NCI-H524 treated with DMSO at 0.1 percent for 48 hours (cell line): ENCODE results near the gene GFRA4.
"Not testable (repeated sequence)": the region's sequence is repeated elsewhere in the genome, so short reads cannot be mapped to it uniquely, and the experiment has no call there.

ENCODE experiments used
- DNase-seq: peaks from one replicate; lab custom pipeline; 2025; lab: John Stamatoyannopoulos, UW

The GFRA4 gene

DNA sequence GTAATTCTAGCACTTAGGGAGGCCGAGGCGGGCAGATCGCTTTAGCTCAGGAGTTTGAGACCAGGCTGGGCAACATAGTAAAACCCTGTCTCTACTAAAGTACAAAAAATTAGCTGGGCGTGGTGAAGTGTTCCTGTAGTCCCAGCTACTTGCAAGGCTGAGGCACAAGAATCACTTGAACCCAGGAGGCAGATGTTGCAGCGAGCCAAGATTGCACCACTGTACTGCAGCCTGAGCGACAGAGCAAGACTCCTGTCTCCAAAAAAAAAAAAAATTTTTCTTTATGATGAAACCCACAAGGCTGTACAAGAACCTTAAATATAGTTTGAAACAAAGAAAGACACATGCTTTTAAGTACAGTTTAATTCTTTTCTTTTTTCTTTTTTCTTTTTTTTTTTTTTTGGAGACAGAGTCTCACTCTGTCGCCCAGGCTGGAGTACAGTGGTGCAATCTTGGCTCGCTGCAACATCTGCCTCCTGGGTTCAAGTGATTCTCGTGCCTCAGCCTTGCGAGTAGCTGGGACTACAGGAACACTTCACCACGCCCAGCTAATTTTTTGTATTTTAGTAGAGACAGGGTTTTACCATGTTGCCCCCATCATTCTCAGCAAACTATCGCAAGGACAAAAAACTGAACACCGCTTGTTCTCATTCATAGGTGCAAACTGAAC lies 47.9 kb downstream of the GFRA4 start:
- not testable (repeated sequence) for DNase-seq

DNA sequence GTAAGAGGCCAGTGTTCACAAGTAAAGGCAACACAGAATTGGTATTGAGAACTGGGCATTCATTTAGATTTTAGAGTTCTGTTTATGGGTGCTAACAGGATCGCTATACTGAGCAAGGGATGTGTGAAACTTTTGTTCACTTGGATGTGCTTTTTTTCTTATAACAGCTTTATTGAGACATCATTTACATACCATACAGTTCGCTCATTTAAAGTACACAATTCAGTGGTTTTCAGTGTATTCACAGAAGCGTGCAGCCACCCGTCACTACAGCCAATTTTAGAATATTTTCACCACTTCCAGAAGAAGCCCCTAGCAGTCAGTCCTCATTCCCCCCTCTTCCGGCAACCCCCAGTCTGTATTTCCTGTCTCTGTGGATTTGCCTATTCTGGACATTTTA lies 48.7 kb downstream of the GFRA4 start:
- DNase-seq, result no peak

DNA sequence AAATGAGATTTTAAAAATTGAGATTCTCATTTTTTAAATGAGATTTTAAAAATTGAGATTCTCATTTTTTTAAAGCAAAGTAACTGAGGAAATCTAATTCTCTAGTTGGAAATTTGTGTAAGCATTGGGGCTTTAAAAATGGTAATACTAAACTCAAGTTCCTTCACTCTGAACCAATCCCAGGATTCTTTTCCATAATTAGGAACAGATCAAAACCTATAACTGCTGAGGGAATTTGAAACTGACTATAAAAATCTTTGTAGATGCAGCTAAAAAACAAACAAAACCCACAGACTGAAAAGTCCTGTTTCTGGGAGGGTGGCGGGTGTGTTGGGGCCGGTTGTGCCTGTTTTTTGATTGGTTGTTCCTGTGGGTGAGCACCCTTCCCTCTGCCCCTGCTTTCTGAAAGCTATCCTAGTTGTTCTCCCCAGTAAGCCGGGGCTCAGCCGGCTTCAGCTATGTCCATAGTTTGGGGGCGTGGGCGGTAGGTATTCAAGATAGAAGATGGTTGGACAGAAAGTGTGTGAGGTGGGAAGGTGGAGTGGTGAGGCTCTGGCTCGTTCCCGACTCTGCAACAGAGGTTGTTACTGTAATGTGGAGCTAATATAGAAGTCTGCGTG lies 49.3 kb downstream of the GFRA4 start:
- DNase-seq, result no peak

DNA sequence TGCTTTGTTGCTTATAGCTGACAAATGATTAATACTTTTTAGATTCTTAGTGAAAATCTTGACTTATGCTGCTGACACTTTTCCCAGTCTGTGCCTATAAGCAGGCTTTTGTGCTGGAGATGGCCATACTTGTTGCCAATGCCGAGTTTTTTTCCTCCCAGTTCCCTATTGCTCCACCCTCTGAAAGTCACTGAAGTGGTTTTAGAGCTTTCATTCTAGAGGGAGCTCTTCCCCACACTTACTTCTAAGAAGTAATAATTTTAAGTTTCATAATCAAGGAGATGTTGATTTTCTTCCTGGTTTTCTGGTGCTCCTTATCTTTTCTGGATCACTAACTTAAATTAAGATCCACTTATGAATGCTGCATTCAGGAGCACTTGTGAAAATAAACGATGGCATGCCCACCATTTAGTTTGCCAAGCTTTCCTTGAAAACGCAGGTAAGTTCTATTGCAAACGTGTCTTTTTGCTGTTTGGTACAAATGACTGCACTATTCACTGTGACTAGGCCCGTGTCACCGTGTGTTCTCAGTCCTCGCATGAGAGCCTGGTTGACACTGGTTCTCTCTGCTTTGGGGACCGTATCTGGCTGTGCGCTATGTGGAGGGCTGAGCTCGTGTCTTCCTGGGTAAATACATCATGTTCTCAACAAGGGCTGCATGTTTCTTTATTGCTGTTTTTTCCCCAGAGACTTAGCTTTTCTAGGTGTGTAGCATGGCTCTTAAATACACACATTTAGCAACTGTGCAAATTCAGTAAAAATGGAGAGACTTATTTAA lies 50.2 kb downstream of the GFRA4 start:
- DNase-seq, result no peak

DNA sequence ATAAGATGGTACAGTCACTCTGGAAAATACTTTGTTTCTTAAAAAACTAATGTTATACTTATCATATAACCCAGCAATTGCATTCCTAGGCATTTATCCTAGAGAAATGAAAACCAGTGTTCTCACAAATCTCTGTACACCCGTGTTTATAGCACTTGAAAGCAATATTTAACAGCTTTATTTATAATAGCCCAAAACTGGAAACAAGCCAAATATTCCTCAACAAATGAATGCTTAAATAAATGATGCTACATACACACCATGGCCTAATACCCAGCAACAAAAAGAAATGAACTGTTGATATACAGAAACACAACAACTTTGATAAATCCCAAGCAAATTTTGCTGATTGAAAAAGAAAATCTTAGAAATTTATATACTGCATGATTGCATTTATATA lies 51.3 kb downstream of the GFRA4 start:
- no peak for DNase-seq
